GM21786 (cell line): Measurements from ENCODE around the gene MOV10.
"Not testable (repeated sequence)": the region's sequence is repeated elsewhere in the genome, so short reads cannot be mapped to it uniquely, and the experiment has no call there.

Experiments used
- ATAC-seq: cut with Tn5 transposase; IDR thresholded peaks from one replicate; pipeline ENCODE4 v1.9.1; 2021; ENCODE audit not compliant: unreplicated experiment

Gene MOV10

GRCh38 chr1:112713466-112714312, 39.2 kb downstream of the MOV10 start:
- peak; percentile 36 for ATAC-seq

DNA sequence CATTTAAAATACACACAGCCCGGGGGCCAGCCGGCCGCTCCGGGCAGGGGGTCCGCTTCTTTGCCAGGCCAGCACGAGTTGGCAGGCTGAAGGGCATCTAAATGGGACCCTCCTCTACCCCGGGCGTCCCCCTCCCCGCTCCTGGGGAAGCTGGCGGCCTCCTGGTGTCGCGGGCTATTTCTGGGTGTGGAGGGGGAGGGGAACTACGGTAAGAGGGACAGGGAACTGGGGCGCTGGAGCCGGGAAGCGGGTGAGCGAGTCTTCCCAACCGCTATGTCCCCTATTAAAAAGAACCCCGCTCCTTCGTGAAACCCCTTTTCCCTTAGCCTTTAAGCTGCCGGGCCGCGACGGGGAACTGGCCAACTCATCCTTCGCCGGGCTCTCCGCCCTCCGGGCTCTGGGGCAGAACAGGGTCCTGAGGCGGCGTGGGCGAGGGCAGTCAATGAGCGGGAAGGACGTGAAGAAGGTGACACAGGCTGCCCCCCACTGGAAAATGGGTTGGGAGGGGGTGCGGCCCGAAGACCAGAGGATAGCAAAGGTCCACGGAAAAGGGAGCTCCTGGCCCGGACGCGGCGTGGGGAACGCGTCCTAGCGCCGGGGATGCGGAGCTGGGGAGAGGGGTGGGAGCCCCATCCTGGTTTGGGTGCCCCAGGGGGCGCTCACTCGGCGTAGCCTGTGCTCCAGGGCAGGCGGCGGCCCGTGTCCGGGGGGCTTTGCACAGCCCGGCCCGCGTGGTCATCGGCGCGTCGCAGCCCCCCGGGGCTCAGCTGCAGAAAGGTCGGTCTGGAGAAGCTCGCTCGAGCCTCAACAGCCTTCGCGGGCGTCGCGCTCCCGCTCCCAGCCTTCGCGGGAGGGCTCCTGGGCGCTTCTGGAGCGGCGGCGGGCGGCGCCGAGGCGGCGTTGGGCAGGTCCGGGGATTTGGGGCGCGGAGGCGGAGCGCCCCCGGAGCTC, 40.1 kb downstream of the MOV10 start:
- ATAC-seq = no peak

GRCh38 chr1:112715264-112716053, 41.0 kb downstream of the MOV10 start, which contains the start of gene PPM1J:
PPM1J (minus strand) TSS chr1:112715332; CDS start chr1:112715301, 31 bp downstream.
- peak; percentile 78 for ATAC-seq

GRCh38 chr1:112716133-112716720, 41.8 kb downstream of the MOV10 start:
- ATAC-seq = peak; percentile 35

DNA sequence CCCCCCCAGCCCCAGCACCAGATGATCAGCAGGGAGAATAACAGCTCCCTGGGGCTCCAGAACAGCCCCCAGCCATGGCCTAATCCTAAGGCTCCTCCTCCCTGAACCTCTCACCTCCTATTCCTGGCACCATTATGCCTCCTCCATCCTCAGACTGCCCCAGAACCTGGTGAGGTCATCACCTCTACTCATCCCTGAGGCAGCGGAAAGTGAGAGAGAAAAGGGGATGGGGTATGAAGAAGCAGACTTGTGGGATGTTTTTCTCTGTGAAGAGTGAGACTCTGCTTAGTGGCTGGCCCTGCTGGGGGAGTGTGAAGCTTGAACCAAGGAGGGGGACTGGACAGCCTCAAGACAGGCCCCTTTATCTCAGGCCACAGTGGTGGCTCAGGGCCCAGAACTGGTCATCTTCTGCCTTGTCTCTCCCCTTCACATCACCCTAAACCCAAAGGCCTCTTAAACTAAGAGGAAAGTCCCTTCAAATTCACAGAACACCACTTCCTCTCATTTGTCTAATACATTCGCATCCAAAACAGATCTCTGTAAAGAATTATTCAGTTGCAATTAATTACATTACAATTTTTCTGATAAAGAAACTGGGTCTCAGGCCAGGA, 42.9 kb downstream of the MOV10 start:
- no peak for ATAC-seq

- no peak for ATAC-seq
Observed at GRCh38 chr1:112718691-112719418, 44.4 kb downstream of the MOV10 start.

- ATAC-seq = no peak
Observed at GRCh38 chr1:112719706-112720105, 45.2 kb downstream of the MOV10 start.

DNA sequence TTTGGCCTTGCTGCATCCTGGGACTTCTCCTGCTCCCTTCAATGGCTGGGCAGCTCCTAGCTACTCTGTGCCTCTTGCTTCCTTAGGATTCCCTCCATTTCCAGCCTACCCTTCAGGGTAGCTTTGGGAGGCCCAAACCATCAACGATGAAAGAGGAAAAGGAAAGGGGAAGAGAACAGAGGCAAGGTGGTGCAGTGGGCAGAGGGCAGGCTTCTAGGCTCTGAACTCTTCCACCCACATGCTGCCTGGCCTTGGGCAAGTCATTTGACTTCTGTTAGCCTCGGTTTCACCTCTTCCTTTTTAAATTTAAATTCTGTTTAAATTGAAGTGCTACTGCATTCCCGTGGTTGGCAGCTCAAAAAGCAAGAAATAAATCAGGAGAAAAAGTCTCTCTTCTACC, 46.3 kb downstream of the MOV10 start:
- no peak for ATAC-seq

DNA sequence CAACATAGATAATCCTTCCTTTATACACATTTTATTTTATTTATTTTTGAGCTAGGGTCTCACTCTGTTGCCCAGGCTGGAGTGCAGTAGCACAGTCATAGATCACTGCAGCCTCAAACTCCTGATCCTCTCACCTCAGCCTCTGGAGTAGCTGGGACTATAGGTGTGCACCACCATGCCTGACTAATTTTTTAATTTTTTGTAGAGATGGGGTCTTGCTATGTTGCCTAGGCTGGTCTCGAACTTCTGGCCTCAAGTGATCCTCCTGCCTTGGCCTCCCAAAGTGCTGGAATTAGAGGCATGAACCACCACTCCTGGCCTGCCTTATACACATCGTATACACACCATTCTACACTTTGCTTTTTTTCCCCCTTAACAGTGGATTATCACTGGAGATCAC, 46.8 kb downstream of the MOV10 start:
- not testable (repeated sequence) for ATAC-seq

DNA sequence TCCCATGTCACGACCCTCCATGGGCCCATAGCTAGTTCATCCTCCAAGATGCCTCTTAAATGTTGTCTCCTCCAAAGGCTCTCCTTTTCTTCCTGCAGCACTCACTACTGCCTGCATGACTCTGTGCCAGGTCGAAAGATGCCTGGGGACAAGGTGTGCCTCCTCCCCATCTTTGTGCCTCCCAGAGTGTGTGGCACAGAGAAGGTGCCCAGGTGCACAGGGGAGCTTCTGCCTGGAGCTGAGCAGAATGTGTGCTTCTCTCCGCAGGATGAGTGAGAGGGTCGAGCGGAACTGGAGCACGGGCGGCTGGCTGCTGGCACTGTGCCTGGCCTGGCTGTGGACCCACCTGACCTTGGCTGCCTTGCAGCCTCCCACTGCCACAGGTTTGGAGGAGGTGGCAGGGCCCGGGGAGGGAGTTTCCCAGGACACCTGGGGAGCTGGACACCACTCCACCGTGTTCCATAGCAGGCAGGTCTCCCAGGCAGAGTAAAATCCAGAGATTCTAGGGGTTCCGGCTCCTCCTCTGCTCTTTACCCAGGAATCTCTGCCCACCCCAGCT, 47.6 kb downstream of the MOV10 start:
- ATAC-seq = no peak

GRCh38 chr1:112722601-112723510, 48.4 kb downstream of the MOV10 start:
- ATAC-seq = no peak

DNA sequence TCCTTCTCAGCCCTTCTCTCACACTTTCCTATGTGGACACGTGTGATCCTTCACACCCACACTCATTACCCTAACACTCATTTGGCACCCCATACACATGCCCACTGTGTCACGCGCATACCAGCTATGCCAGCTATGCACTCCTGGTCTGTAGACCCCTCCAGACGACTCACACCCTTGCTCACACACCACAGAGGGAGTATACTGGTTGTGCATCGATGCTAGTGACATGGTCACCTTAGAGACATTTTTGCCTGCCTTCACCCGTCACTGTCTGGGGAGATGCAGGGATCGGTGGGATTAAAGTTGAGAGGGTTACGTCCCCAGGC, 49.0 kb downstream of the MOV10 start:
- ATAC-seq = no peak

DNA sequence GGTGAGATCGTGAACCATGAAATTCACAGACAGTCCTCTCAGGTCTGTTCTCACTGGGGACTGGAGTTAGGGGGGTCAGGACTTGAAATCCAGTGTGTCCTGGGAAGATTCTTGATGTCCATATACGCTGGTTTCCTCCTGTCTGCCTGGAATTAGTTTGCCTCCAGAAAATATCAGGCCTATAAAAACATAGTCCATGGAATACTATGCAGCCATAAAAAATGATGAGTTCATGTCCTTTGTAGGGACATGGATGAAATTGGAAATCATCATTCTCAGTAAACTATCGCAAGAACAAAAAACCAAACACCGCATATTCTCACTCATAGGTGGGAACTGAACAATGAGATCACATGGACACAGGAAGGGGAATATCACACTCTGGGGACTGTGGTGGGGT, 49.8 kb downstream of the MOV10 start:
- not testable (repeated sequence) for ATAC-seq

GRCh38 chr1:112727716-112728115, 53.3 kb downstream of the MOV10 start:
- no peak for ATAC-seq

DNA sequence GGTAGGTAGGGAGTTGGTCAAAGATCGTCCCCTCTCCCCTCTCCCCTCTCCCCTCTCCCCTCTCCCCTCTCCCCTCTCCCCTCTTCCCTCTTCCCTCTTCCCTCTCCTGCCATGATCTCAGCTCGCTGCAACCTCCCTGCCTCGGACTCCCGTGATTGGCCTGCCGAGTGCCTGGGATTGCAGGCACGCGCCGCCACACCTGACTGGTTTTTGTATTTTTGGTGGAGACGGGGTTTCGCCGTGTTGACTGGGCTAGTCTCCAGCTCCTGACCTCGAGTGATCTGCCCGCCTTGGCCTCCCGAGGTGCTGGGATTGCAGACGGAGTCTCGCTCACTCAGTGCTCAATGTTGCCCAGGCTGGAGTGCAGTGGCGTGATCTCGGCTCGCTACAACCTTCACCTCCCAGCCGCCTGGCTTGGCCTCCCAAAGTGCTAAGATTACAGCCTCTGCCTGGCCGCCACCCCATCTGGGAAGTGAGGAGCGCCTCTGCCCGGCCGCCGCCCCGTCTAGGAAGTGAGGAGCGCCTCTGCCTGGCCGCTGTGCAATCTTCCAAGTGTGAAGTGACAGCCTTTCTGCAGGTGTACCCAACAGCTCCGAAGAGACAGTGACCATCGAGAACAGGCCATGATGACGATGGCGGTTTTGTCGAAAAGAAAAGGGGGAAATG, 54.0 kb downstream of the MOV10 start:
- ATAC-seq = not testable (repeated sequence)

DNA sequence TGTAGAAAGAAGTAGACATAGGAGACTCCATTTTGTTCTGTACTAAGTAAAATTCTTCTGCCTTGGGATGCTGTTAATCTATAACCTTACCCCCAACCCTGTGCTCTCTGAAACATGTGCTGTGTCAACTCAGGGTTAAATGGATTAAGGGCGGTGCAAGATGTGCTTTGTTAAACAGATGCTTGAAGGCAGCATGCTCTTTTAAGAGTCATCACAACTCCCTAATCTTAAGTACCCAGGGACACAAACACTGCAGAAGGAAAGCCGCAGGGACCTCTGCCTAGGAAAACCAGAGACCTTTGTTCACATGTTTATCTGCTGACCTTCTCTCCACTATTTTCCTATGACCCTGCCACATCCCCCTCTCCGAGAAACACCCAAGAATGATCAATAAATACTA, 54.6 kb downstream of the MOV10 start:
- ATAC-seq = not testable (repeated sequence)

- no peak for ATAC-seq
Observed at GRCh38 chr1:112729909-112730308, 55.5 kb downstream of the MOV10 start.

GRCh38 chr1:112731451-112731850, 57.0 kb downstream of the MOV10 start:
- no peak for ATAC-seq
